NCI-H146 treated with DMSO at 0.1 percent for 48 hours (cell line): ENCODE measurements around the gene KCNH5.

Experiments
- DNase-seq: peaks from one replicate; lab custom pipeline; 2025; ENCODE audit not compliant: unreplicated experiment; lab: John Stamatoyannopoulos, UW

KCNH5 gene

DNA sequence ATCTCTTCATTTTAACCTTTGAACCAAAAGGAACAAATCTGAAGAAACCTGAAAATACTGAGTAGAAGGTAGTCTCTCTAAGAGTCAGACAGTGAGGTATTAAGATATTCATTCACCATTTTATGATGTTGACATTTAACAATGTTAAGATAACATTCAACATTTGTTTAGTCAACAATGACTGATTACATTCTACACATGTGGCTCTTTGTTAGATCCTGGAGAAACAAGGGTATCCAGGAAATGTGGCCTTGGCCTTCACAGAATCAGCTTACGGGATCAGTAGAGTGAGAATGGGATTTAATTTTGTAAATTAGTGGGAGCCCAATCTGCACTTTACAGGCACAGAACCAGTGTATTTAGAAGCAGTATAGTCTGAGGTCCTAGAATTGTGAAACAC is 355.5 kb downstream of the KCNH5 start:
- peak; percentile 75 for DNase-seq

DNA sequence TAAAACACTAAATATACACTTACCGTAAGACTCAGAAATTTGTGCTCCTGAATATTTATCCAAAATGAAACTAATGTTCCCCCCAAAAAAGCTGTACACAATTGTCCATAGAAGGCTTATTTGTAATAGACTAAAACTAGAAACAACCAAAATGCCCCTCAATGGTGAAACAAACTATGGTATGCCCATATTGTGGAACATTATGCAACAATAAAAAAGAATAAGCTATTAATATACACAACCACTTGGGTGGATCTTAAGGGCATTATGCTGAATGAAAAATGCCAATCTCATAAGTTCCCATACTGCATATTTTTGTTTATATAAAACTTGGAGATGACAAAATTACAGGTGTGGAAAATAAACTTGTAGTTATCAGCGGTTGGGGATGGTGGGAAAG is 357.4 kb downstream of the KCNH5 start:
- no peak for DNase-seq

DNA sequence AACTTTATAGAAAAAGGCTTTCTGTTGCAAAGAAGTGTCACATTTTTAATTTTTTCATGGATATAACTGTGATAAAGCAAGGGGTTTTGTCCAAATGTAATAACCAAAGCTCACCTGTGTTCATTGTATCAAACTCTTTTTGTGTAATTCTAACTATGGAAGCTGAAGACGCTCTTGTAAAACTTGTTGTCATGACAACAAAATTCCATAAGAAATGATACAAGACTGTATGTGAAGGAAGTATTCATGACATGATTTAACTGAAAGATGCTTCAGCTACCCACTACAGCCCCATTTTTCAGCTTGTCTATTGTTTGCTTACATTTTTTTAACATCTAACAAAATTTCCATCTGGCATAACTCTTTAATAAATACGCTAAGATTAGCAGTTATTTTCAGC is 360.9 kb downstream of the KCNH5 start:
- no peak for DNase-seq

DNA sequence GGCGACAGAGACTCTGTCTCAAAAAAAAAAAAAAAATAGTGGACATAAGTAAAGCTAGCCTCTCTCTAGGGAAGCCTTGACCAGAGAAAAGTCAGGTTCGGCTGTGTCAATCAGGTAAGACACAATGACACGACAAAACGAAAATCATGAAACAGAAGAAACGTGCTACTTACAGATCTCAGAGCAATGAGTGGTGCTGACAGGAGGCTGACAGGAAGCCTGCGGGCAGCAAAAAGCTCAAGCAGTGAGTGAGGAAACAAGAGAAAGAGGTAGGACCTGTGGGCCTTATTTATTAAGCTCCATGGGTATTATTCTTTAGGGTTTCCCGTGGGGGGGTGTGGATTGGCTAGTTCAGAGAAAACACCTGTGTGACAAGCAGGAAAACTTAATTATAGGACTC is 363.1 kb downstream of the KCNH5 start:
- no peak for DNase-seq

DNA sequence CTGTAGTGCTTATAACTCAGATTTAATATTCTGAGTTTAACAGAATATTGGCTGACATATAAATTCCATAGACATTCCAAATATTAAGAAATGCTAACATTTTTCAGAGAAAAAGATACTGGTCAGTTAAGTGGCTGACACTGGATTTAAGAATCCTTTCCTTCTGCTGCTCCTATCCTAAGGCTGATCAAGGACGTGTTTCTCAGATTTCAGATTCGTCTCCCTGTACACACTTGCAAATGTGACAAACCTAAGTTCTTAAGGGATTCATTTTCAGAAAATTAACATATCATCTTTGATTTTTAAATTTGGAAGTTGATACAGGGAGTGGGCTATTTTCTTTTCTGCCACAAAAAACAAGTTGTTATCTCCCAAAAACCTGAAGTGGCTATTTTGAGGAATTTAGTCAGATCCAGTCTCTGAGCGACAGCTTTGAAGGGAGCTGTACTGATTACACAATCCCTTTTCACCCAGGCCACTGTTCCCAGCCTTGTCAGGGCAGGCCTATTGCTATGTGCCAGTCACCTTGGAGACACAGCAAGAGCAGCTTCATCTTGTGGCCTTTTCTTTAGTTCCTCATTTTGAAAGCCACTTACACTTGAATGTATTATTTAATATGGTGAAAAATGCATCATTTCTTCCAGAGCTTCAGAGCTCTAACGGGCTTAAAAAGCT is 370.6 kb downstream of the KCNH5 start:
- no peak for DNase-seq

DNA sequence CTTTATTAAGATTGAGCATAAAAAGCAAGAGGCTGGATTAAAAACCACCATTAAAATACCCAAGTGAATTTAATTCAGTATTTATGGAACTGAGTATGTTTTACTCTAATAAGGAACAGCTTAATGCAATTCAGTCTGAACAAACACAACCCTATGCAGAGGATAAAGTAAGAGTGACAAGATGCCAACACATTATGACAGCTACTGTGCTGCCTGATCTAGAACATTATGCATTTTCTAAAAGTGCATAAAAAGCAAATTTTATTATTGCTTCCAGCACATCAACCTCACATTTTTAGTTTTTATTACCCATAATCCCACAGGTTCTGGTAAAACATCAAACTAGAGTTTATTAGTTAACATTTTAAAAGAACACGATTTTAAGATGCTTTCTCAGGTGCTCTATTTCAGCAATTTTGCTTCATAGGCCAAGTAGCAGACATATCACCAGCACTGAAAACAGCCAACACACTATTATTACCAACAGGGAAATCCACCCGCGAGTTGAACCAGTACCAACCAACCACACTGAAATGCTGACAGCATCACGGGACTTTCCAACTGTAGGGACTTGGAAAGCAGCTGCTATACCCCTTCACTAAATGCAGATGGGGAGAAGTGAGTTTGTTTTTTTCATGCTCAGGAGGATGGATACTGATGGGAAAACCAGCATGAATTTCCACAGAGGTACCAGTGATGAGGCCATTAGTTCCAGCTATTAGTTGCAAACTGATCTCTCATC is 372.1 kb downstream of the KCNH5 start:
- DNase-seq = no peak

- no peak for DNase-seq
These were observed 374.7 kb downstream of the KCNH5 start for GRCh38 chr14:62670526-62670925.

- peak; percentile 79 for DNase-seq
These were observed 377.8 kb downstream of the KCNH5 start for GRCh38 chr14:62667421-62667914.

GRCh38 chr14:62665286-62665685 is 380.0 kb downstream of the KCNH5 start:
- no peak for DNase-seq

- DNase-seq = no peak
These were observed 381.8 kb downstream of the KCNH5 start for GRCh38 chr14:62663456-62663821.

- no peak for DNase-seq
These were observed 382.3 kb downstream of the KCNH5 start for GRCh38 chr14:62662811-62663455.

DNA sequence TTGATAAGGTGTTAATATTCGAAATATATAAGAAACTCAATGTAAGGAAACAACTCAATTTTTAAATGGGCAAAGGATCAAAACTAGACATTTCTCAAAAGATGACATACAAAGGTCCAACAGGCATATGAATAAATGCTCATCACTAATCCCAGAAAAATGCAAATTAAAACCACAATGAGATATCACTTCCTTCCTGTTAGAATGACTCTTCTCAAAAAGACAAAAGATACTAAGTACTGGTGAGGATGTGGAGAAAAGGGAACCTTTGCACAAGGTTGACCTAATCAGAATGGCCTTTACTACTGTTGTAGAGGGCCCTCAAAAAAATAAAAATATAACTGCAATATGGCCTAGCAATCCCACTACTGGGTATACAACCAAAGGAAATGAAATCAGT is 383.4 kb downstream of the KCNH5 start:
- DNase-seq = no peak

GRCh38 chr14:62658631-62659030 is 386.6 kb downstream of the KCNH5 start:
- DNase-seq = no peak

DNA sequence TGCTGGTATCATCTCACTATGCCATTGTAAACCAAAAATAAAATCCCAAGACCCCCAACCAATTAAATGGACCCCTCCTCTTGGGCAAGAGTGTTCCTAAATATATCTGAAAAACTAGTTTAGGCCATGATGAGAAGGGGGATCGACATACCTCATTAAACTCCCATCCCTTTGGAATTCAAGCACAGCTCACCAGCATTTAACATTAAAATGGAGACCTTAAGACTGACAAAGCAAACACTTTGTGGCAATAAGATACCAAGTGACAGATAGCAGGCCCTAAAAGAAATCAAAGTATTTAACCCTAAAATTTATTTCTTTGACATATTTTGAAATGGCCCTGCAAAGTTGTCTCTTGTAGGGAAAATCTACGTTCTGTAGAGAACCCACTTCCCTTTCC is 387.9 kb downstream of the KCNH5 start:
- DNase-seq = no peak

DNA sequence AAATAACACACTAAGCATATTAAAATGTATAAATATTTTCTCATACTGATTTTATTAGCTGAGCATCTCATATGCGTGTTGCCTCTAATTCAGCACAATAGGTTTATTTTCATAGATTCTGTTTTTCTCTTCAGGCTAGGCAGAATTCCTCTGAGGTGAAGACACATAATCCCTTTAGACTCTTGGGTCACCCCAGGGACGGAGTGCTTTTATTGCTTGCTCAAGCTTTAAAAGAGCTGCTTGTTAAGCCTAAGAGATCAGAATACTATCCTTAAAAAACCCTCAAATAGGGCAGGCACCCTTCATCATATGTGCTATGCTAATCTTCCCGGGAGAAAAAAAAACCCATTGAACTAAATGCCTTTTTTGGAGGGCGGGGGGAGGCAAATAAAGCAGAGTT is 390.1 kb downstream of the KCNH5 start:
- DNase-seq = no peak

DNA sequence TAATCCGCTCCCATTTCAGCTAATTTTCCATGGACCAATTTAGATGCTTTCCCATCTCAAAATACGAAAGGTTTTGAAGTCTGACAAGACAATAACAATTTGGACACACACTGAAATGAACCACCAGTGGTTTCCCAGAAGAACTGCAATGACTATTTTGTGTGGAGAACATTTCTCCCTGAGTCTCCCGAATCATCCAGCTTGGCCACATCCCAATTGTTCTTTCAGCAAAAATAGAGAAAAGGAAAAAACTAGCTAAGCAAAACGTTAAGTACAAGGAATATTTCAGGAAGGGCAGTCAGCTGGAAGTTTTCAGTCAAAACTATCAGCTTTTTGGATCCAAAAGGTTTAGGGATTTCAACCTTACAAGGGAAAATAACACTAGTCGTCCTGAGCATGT is 390.6 kb downstream of the KCNH5 start:
- no peak for DNase-seq
